ENCODE results near the gene OVAAL. TPM values are rescaled to one million over a fixed set of nuclear protein-coding genes. Genes with fewer than 3 reads are reported as not detected.

OVAAL gene
- total and polyA plus RNA-seq, 2 of the 8 experiments (the other 6 are each of a cell fraction or from before 2014, with no cell fraction given) = not detected

GRCh38 chr1:180606155-180606554 is 47.4 kb downstream of the OVAAL start:
- Histone ChIP-seq H4K8ac (ENCODE audit: extremely low read depth, insufficient read depth, low read length) (no peak overlapping the region), H4K91ac (replicated peaks; ENCODE audit: insufficient read length, low read length) (no peak overlapping the region), H3K18ac (ENCODE audit: extremely low read depth, low read length) (no peak overlapping the region), H2AK5ac (ENCODE audit: low read depth, low read length) (no peak overlapping the region), H3K4me1 (replicated peaks in 1 of 4; ENCODE audit: control insufficient read depth in 3 of 4, insufficient read depth in 4 of 4, low read length in 3 of 4) (peaks cover 0 to 8% (median 2%) of the 10 kb centered on the region in 4 experiments; a peak in 4 of 7 replicates), H3K4me2 (ENCODE audit: insufficient read depth in 1 of 2, low read depth in 2 of 2, low read length in 2 of 2) (no peak overlapping the region), H2BK12ac (ENCODE audit: low read depth, low read length) (no peak overlapping the region), H3K36me3 (ENCODE audit: control insufficient read depth in 2 of 4, insufficient read depth in 4 of 4, low read length in 3 of 4) (no peaks in the 10 kb centered on the region), H3K23ac (ENCODE audit: insufficient read length) (no peak overlapping the region), H3K56ac (replicated peaks; ENCODE audit: insufficient read length, low read depth, low read length) (no peak overlapping the region), H4K5ac (ENCODE audit: insufficient read length, low read depth, low read length) (no peak overlapping the region), H3K27me3 (replicated peaks in 1 of 4; ENCODE audit: control insufficient read depth in 3 of 4, extremely low read depth in 1 of 4, insufficient read depth in 3 of 4, low read length in 3 of 4) (no peaks in the 10 kb centered on the region; a peak in 1 of 7 replicates), H3K14ac (ENCODE audit: insufficient read length) (no peak overlapping the region), H3K4ac (replicated peaks; ENCODE audit: insufficient read length, low read depth, low read length) (no peak overlapping the region), H3K4me3 (ENCODE audit: extremely low read depth in 1 of 4, insufficient read depth in 2 of 4, low read depth in 3 of 4, low read length in 4 of 4) (no peak overlapping the region), H3K79me2 (ENCODE audit: control insufficient read depth in 1 of 2, insufficient read depth in 2 of 2, low read length in 2 of 2) (no peaks in the 10 kb centered on the region), H3K27ac (ENCODE audit: low read depth, low read length) (no peak overlapping the region), H2BK5ac (ENCODE audit: low read depth, low read length) (no peak overlapping the region), H2BK15ac (ENCODE audit: low read length) (no peak overlapping the region), H3K9ac (replicated peaks in 1 of 4; ENCODE audit: extremely low read depth in 1 of 4, low read depth in 3 of 4, low read length in 3 of 4) (no peak overlapping the region), H4K20me1 (replicated peaks in 1 of 2; ENCODE audit: control insufficient read depth in 1 of 2, insufficient read depth in 2 of 2, low read length in 2 of 2) (no peaks in the 10 kb centered on the region), H2BK120ac (replicated peaks; ENCODE audit: low read depth, low read length) (no peak overlapping the region), H3K79me1 (ENCODE audit: low read depth, low read length) (no peaks in the 10 kb centered on the region), H3K9me3 (ENCODE audit: insufficient read depth in 2 of 2, low read depth in 1 of 2, low read length in 1 of 2) (no peaks in the 10 kb centered on the region), H3K23me2 (ENCODE audit: low read depth, low read length) (no peaks in the 10 kb centered on the region; the same call in 1 of the 2 replicates), H2AFZ (ENCODE audit: low read length) (no peak overlapping the region), H2BK20ac (ENCODE audit: low read length) (no peak overlapping the region)
- WGBS, 2 experiments (ENCODE audit: extremely low coverage in 1 of 2, insufficient coverage in 1 of 2, insufficient read length in 1 of 2, insufficient replicate concordance in 2 of 2, low coverage in 1 of 2, low lambda C conversion rate in 2 of 2, missing lambda C conversion rate in 1 of 2) = 72% methylated on average over 2 of the region's 2 CpGs; no CpG with 5 or more reads in 1 of the 2 experiments
- FAIRE-seq (no peak), DNase-seq (ENCODE audit: low read depth in 1 of 2, low spot score in 2 of 2) (no peak)
- POLR2A ChIA-PET (ENCODE audit: partially characterized antibody) = no interaction called here
- CTCF ChIA-PET (ENCODE audit: partially characterized antibody) = no interaction called here
- no peak for TF ChIP-seq BACH1 (IDR thresholded peaks at IDR 0.05; ENCODE audit: low read length)
- TF ChIP-seq CHD1 (IDR thresholded peaks at IDR 0.05; ENCODE audit: low read depth, low read length) = no peak
- no peak for TF ChIP-seq BRCA1 (IDR thresholded peaks at IDR 0.05; ENCODE audit: low read depth, low read length)
- TF ChIP-seq JUN (IDR thresholded peaks at IDR 0.05; ENCODE audit: low read depth, low read length) = no peak
- no peak for TF ChIP-seq POLR2AphosphoS5 (IDR thresholded peaks at IDR 0.05; ENCODE audit: low read depth, low read length)
- TF ChIP-seq SIRT6 (IDR thresholded peaks at IDR 0.05; ENCODE audit: low read length) = no peak
- no peak for TF ChIP-seq ASH2L (IDR thresholded peaks at IDR 0.05; ENCODE audit: low read length)
- no peak for TF ChIP-seq USF2 (IDR thresholded peaks at IDR 0.05; ENCODE audit: low read length)
- no peak for TF ChIP-seq MAFK (IDR thresholded peaks at IDR 0.05; ENCODE audit: low read depth, low read length)
- TF ChIP-seq TBP (IDR thresholded peaks at IDR 0.05; ENCODE audit: low read depth, low read length) = no peak
- TF ChIP-seq SIX5 (IDR thresholded peaks at IDR 0.05; ENCODE audit: low read depth, low read length) = no peak
- TF ChIP-seq EGR1 (IDR thresholded peaks at IDR 0.05; ENCODE audit: borderline replicate concordance, low read depth, low read length) = no peak
- no peak for TF ChIP-seq TAF7 (optimal IDR thresholded peaks at IDR 0.05; ENCODE audit: borderline replicate concordance, low read depth, low read length)
- TF ChIP-seq KDM1A (IDR thresholded peaks at IDR 0.05; ENCODE audit: borderline replicate concordance, low read length) = no peak
- no peak for TF ChIP-seq SP2 (IDR thresholded peaks at IDR 0.05; ENCODE audit: low read length)
- TF ChIP-seq POLR2A (IDR thresholded peaks at IDR 0.05; ENCODE audit: control extremely low read depth in 1 of 2, low read depth in 2 of 2, low read length in 2 of 2) = no peak
